HL-60/S4 treated with retinoic acid at 250 ng/mL for 4 days and 3 days (cell line): Measurements from ENCODE around the gene TNPO1.
"Not testable (repeated sequence)": the region's sequence is repeated elsewhere in the genome, so short reads cannot be mapped to it uniquely, and the experiment has no call there.

Source experiments
- in situ Hi-C: fragments of 300-500 bp; cut with MboI; formaldehyde crosslinking; loops from 2 replicates; pipeline ENCODE4 v1.7.0; 2022; ENCODE audit warnings: low sequenced_read_pairs

Gene TNPO1

DNA sequence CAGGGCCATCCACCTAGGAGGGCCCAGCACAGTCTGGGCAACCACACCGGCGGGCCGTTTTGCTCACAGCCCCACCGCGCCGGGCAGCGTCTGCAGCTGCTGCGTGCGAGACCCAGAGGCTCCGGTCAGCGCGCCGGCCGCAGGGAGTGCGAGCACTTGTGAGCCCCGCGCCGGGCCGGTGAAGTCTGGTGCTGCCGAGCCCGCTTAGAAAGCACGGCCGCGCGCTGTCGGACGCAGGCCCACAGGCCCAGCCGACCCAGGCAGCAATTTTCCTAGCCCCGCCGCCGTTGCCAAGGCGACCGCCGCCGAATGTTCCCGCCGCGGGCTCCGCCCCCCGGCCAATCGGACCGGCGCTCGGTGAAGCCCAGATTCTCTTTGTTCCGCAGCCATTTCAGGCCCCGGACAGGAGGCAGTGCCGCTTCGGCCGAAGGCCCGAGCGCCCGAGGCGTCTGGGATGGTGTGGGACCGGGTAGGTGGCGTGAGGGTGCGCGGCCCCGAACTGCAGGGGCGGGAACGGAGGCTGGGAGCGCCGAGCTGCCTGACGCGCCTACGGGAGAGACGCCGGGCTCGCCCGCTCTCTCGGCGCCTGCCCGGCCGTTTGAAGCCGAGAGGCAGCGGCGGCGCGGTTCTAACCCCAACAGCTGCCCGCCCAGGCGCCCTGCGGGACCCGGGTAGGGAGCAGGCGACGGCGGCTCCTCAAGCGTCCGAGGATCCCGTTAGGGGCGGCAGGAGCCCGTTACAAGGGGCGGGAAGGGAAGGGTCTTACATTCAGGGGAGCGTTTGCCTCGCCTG, at the start of gene TNPO1:
Gene TNPO1, plus strand, starts transcription at position 378 of the 792 bp plus-strand sequence. Its CDS starts 77 bp downstream, at position 455.
- in situ Hi-C loops, result loop anchor here (25.0 kb wide), 1 partner anchor 204 kb away; no protein-coding TSS in a partner anchor

DNA sequence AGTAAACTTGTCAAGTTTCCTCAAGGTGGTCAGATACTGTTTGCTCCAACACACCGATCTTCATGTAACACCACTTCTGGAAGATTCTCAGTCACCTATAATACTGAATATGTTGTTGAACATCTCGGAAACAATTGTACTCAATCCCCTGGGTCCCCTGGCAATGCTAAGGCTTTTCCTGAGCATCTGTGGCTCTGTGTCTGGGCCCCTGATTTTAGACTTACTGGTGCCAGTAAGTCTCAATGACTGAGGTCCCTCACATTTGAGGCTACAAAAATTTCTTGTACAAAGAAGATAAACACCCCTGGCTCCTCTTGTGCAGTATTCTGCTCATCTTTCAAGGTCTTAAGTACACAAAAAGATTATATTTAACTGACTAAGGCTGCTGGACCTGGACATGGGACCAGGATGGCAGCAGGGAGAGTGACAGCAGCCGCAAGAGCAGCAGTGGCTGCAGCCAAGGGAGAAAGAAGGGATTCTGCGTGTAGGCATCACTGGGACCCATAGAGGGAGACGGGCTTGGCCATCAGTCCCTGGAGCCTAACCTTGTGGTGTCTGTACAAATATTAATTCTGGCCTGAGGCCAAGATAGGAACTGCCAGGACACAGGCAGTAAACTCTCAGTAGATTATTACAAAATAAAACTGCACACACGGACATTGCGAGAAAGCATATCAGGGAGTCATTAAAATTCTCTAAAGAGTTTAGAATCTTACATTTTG, 49.0 kb upstream of the TNPO1 start:
- in situ Hi-C loops, result no loop called here

DNA sequence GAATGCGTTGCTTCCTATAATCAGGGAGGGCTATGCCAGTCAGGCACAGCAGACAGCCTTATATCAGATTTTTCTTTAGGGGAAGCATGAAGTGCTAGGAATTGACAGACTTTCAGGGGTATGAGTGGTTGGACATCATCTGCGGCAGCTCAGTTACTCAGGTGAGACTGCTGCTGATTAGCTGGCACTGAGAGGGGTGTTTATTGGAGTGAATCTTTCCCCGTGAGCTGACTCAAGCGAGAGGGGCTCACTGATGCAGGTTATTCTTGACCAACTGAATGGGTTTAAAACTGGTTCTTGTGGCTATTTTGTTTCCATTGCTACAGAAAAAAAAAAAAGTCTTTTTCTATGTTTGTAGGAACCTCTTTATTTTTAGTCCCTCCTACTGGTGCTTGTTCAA, 46.2 kb upstream of the TNPO1 start:
- in situ Hi-C loops, result no loop called here

DNA sequence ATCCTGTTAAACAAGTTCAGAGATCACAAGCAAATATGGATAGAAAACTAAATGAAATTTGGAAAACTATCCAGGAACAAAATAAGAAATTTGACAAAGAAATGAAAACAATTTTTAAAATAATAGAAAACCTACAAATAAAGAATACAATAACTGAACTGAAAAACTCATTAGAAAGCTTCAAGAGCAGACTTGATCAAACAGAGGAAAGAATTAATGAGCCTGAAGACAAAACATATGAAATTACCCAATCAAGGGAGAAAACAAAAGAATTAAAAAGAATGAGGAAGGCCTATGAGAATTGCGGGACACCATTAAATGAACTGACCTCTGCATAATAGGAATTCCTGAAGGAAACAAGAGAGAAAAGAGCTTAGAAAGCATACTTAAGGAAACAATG, 39.8 kb upstream of the TNPO1 start:
- in situ Hi-C loops, result no loop called here

DNA sequence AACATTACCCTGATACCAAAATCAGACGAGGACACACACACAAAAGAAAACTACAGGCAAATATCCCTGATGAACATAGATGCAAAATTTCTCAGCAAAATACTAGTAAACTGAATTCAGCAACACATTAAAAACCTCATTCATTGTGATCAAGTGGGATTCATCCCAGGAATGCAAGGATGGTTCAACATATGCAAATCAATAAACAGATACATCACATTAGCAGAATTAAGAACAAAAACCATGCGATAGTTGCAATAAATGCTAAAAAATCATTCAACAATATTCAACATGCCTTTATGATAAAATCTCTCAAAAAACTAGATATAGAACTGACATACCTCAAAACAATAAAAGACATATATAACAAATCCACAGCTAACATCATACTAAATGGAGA, 36.9 kb upstream of the TNPO1 start:
- in situ Hi-C loops, result no loop called here

DNA sequence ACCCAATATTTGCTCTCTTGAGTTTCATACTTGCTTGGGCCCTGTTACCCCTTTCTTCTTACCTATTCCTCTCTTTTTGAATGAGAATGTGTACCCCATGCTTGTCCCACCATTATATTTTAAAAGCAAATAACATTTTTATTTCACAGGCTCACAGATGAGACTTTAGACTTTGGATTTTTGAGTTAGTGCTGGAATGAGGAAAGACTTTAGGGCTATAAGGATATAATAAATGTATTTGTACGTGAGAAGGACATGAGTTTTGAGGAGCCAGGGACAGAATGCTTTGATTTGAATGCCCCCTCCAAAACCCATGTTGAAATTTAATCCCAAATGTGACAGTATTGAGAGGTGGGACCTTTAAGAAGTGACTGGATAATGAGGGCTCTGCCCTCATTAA, 33.1 kb upstream of the TNPO1 start:
- in situ Hi-C loops, result no loop called here

DNA sequence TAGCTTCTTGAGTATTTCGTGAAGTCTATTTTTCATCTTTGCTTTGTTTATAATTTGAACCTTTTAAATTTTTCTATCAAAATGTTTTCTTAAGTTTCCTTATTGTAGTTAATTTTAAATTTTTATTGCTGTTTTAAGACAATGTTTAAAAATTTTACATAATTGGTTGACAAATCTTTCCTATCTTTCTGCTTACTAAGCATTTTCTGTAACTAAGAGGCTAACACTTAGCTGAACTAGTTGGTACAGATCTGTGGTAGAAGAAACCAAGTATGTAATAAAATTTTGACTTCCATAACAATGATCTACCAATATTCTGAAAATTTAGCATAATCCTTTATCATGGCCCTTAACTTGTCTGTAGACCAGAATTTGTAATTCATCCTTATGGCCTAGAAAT, 32.3 kb upstream of the TNPO1 start:
- in situ Hi-C loops, result no loop called here

DNA sequence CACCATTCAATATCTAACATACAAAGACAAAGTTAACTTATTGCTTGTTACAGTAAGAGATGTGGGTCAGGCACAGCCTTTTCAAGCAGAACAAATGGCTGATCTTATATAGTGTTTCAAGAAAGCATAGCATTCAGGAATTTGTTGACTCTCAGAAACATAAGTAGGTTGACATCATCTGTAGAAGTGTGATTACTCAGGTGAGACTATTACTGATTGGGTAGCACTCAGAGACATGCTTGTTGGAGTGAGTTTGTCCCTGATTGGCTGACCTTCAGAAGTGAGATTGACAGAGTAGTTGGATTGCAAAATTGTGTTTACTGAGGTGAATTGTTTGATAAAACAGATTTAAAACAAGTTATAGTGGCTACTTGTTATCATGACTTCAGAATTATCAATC, 30.7 kb upstream of the TNPO1 start:
- in situ Hi-C loops, result no loop called here

DNA sequence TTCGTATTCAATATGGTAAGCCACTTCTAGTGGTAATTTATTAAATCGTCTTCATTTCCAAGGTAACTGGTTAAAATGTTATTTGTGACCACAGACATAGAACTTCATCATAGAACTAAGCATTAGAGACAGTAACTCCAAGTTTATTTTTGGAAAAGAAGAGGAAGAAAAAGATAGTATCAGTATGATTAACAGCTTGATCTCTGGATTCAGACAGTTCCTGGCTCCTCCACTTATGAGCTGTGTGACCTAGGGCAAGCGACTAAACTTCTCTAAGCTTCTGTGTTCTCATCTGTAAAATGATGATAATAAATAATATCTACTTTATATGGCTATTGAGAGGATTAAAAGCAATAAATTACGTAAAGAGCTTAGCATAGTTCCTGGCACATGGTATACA, 29.8 kb upstream of the TNPO1 start:
- in situ Hi-C loops, result no loop called here

DNA sequence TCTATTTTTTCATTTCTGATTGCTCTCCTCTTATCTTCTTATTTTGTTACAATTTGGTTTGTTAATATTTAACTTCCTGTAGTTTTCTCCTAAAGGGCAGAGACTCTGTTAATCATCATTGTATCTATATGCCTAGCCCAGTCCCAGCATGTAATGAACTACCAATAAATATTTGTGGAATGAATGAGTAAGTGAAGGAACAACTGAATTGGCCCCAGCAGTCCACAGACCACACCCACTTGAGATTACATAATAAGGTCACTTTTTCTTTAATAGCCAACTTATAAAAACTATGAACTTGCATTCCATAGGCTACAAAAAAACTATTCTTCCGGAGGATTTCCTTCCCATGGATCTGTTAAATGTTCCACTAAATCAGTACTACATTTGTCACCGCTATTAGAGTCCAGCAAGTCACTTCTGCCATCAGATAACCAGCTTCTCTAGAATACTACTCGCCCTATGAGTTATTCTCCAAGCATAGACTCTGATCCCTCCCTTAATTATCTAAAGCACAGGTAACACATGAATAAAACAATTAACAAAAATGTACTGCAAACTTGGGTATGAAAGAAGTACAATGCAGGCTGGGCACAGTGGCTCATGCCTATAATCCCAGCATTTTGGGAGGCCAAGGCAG, 27.5 kb upstream of the TNPO1 start:
- in situ Hi-C loops, result no loop called here

DNA sequence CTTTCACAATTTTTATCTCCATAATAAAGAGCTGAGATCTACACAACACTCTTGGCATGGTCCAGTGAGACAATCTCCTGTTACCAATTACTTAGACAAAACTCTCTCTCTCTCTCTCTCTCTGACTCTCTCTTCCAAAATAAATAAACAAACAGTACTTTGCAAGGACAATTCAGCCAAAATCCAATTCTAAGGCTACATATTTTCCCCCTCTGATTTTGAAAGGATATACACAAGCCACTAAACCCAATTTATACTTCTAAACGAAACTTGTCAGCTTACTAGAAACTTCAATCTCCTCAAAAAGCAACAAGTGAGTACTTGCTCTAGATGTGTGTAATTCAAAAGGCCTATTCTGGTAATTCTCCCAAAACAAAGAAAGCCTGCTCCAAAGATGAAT, 26.3 kb upstream of the TNPO1 start:
- in situ Hi-C loops, result no loop called here

DNA sequence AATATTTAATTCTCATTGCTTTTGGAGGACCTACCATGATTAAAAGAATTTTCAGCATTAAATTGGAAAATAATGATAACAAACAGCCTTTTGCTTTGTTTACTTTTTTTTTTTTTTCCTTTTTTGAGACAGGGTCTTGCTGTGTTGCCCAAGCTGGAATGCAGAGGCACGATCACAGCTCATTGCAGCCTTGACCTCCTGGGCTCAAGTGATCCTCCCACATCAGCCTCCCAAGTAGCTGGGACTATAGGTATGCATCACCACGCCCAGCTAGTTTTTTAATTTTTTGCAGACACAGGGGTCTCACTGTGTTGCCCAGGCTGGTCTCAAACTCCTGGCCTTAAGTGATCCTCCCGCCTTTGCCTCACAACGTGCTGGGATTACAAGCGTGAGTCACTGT, 23.8 kb upstream of the TNPO1 start:
- in situ Hi-C loops, result not testable (repeated sequence)

DNA sequence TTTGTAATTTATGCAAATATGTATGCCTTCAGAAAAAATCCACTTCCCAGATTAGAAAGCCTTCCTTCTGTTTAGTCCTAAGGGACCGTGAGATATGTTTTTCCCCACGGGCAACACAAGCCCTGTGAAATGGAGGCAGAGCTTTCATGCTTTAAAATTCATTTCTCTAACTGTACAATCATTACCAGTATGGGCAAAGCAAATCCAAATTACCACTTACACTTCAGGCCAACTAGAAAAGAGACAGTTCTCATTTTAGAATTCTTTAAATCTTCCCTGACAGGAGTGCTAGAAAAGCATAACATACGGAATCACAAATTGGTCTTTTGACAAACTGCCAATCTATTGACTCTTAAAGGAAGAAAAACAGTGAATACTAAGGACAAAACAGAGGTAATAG, 20.5 kb upstream of the TNPO1 start:
- in situ Hi-C loops, result no loop called here

DNA sequence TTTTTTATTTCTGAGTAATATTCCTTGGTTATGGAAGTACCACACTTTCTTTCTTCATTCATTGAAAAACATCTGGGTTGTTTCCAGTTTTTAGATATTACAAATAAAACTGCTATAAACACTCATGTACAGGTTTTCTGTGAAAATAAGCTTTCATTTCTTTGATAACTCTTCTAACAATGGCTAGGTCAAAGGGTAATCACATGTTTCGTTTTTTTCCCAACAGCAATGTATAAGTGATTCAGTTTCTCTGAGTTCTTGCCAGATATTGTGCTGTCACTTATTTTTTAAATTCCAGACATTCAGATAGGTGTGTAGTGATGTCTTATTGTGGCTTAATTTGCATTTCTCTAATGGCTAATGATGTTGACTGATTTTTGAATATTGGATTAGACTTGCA, 16.7 kb upstream of the TNPO1 start:
- in situ Hi-C loops, result loop anchor here (25.0 kb wide), 1 partner anchor 187 kb away; no protein-coding TSS in a partner anchor

DNA sequence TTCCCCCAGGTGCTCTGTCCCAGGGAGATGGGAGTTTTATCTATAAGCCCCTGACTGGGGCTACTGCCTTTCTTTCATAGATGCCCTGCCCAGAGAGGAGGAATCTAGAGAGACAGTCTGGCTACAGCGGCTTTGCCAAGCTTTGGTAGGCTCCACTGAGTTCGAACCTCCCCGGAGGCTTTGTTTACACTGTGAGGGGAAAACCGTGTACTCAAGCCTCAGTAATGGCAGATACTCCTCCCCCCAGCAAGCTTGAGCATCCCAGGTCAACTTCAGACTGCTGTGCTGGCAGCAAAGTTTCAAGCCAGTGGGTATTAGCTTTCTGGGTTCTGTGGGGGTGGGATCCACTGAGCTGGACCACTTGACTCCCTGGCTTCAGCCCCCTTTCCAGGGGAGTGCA, 7.8 kb upstream of the TNPO1 start:
- in situ Hi-C loops, result loop anchor here (25.0 kb wide), 1 partner anchor 196 kb away; no protein-coding TSS in a partner anchor

DNA sequence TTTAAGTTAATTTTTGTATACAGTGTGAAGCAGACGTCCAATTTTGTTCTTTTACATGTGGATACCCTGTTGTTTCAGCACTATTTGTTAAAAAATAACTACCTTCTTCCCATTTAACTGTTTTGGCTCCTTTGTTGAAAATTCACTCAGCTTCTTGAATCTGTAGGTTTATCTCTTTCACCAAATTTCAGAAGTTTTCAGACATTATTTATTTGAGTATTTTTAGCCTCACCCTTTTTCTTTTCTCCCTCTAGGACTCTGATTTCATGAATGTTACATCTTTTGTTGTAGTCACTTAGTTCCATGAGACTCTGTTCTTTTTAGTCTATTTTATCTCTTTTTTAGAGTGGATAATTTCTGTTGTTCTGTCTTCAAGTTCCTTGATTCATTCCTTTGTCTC, 4.6 kb upstream of the TNPO1 start:
- in situ Hi-C loops, result loop anchor here (25.0 kb wide), 1 partner anchor 200 kb away; no protein-coding TSS in a partner anchor

DNA sequence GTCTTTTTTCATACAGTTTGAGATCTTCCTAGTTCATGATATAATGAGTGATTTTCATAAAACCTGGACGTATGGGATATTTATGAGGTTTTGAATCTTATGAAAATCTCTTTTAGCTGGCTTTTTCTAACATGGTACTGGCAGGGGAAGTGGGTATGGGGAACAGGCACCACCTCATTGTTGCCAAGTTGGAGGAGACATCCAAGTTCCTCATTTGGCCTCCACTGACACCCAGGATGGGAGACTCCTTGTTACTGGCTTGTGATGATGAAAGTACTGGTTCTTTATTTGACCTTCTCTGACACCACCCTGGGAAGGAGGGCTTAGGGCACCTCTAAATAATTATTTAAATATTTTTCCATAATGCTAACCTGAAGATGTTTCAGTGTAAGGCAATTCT, 4.0 kb upstream of the TNPO1 start:
- in situ Hi-C loops, result loop anchor here (25.0 kb wide), 1 partner anchor 200 kb away; no protein-coding TSS in a partner anchor

DNA sequence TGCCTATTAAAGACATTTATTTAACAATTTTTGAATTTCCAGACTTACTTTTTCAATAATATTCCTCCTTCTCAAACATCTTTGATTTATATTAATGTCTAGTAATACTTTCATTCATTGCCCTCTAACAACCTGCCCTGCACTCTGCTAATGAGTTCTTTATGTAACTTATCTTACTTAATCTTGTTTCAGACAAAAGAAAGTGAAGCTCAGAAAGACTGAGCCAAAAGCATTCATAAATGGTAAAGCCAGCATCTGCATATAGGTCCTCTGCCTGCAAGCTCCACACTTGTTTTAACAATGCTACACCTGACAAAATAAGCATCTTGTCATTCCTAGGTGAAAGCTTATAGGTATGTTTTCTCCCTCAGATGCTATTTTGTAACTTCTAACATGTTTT, 2.4 kb upstream of the TNPO1 start:
- in situ Hi-C loops, result loop anchor here (25.0 kb wide), 1 partner anchor 202 kb away; no protein-coding TSS in a partner anchor

DNA sequence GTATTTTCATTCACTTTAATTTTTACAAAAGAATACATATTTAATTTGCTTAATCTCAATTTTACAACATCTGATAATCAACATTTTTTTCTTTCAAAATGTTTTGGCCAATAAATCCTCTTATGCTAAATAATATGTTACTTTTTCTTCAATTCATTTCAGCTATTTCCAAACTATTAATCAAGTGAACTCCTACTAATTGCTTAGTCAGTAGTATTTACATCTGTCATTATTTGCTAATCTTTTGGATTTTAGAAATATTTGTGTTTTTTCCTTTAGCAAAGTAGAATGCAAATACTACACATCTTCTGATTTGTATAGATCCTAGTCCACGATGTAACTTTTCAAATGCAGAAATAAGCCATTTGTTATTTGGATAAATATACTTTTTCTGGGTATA, 1.6 kb upstream of the TNPO1 start:
- in situ Hi-C loops, result loop anchor here (25.0 kb wide), 1 partner anchor 203 kb away; no protein-coding TSS in a partner anchor

DNA sequence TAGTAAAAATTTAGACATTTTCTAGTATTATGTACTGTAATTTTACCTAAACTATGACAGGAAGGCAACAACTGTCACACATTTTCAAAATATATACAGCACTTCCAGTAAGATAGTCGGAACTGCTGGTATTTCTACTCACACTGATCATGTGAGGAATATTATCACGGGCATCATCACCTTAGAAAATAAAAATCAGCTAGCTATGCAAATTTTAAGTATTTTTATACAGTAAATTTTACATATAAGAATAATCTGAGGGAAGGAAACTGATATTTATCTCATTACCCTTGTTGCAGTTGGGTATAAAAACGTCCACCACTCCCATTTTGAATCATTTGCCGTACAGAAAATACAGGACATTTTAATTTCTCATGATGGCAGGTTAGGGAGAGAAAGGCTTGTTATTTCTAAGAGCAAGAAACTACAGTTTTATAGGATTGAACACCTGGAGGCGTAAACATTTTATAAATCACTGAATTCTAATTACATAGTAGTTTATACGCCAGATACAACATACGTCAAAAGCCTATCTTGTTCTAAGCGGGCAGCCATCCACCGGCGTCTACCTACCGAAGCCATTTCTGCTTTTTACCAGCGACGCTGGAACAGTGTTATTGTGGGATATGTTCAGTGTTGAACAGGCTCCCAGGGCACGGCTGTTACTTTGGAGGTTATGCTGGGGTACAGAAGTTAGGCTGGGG, 729 bp upstream of the TNPO1 start:
- in situ Hi-C loops, result loop anchor here (25.0 kb wide), 1 partner anchor 203 kb away; no protein-coding TSS in a partner anchor

DNA sequence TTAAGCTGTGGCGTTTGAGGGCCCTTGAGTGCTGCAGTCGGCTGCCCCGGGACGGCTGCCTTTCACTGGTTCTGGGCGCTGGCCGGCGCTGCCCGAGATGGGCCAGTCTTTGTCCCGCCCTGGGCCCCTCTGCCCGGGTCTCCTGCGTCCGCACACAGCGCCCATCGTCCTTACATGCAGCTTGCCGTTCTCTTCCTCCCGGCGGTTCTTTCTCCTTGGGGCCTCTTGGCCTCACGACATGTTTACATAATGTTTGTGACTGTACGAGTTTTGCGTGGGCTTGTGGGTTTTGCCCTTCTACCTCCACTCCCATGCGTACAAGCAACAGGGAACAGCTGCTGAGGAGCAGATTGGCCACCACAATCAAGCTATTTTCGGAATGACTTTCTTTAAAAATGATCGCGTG, 618 bp downstream of the TNPO1 start:
- in situ Hi-C loops, result loop anchor here (25.0 kb wide), 1 partner anchor 205 kb away; no protein-coding TSS in a partner anchor
